Breast epithelium (tissue), 4 donors: ENCODE measurements around the gene SSR2. TPM values are rescaled to one million over a fixed set of nuclear protein-coding genes. Genes with fewer than 3 reads are reported as not detected.

Source experiments
- DNase-seq, 2 donors: peaks; one replicate each; pipeline ENCODE4 v3.0.0-alpha.2; 2019; ENCODE audit warnings: low spot score in 2 of 2
- H3K27ac ChIP-seq, 2 donors: fragments of 200-600 bp; sonication (generic) in 1 of 2; one replicate each; pipeline ENCODE4 v1.5.1; 2016 to 2019; ENCODE audit warnings: mild to moderate bottlenecking in 1 of 2
- H3K27me3 ChIP-seq, 2 donors: fragments of 200-600 bp; sonication (generic) in 1 of 2; one replicate each; pipeline versions ENCODE4 v1.5.1 to v1.6.0; 2017 to 2019; ENCODE audit warnings: control low read depth in 1 of 2, mild to moderate bottlenecking in 1 of 2
- H3K36me3 ChIP-seq: fragments of 200-600 bp; one replicate; pipeline ENCODE4 v1.5.1; 2019
- H3K4me1 ChIP-seq, 2 donors: fragments of 200-600 bp; sonication (generic); one replicate each; pipeline ENCODE4 v1.5.1; 2016 to 2019; ENCODE audit warnings: control low read depth in 1 of 2
- H3K4me3 ChIP-seq, 3 donors: fragments of 200-600 bp; sonication (generic); 1 replicate in 2 of 3; 2 replicates in 1 of 3; pipeline ENCODE4 v1.5.1; 2016 to 2019; ENCODE audit warnings: mild to moderate bottlenecking in 3 of 3, moderate library complexity in 2 of 3
- H3K9me3 ChIP-seq, 2 donors: fragments of 200-600 bp; sonication (generic) in 1 of 2; one replicate each; pipeline ENCODE4 v1.5.1; 2016 to 2019; ENCODE audit warnings: control low read depth in 1 of 2
- POLR2A ChIP-seq: fragments of 450-650 bp; IDR thresholded peaks from one replicate; pipeline ENCODE4 v1.6.1; 2016; ENCODE audit warnings: antibody characterized with exemption, mild to moderate bottlenecking, moderate library complexity
- POLR2AphosphoS5 ChIP-seq, 3 donors: sonication (generic); formaldehyde crosslinking; IDR thresholded peaks; one replicate each; pipeline ENCODE4 v1.6.1; 2017; ENCODE audit warnings: antibody characterized with exemption in 3 of 3
- intact Hi-C: fragments of 100-400 bp; cut with DNase I; formaldehyde crosslinking; loops from one replicate; pipeline ENCODE4 v1.15.1; 2023; ENCODE audit warnings: low total_unique reads
- total RNA-seq, 3 donors: library from RNA; depleted of rRNA; stranded (reverse); fragments of >200 nt; gene quantifications; one replicate each; pipeline ENCODE4 v1.1.0, GENCODE V29; 2016
- TF ChIP-seq, protein P1 (sequence below), 3 donors: fragments of 450-650 bp; IDR thresholded peaks; one replicate each; pipeline ENCODE4 v1.5.1; 2016 to 2017; ENCODE audit warnings: antibody characterized with exemption in 3 of 3, mild to moderate bottlenecking in 3 of 3, moderate library complexity in 3 of 3

The SSR2 gene
- total RNA-seq, 3 donors from 2014 or later, result 305 to 407 (median 370) TPM

DNA sequence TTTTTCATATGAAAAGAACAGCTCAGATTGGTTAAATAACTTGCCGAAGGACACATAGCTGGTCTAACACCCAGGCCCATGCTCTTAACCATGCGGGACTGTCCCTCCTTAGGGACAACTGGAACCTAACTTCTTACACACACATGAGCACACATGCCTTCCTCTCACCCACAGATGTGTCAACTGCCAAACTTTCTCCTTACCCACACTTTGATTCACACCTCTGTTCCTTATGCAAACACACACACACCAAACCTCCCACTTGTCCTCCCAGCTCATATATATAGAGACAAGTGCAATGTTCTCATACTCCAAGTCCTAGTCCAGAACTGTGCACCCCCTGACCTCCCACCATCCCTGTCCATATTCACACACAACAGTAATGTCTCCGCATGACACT, 44.5 kb upstream of the SSR2 start:
- Histone ChIP-seq H3K27me3 (no peaks in the 10 kb centered on the region), H3K27ac (no peak overlapping the region), H3K9me3 (no peaks in the 10 kb centered on the region), H3K4me3 (no peak overlapping the region), H3K36me3 (no peaks in the 10 kb centered on the region), H3K4me1 (no peaks in the 10 kb centered on the region)
- no peak for DNase-seq
- TF ChIP-seq POLR2A (no peak), POLR2AphosphoS5 (IDR thresholded peaks at IDR 0.05) (no peak)
- TF ChIP-seq, protein P1, sequence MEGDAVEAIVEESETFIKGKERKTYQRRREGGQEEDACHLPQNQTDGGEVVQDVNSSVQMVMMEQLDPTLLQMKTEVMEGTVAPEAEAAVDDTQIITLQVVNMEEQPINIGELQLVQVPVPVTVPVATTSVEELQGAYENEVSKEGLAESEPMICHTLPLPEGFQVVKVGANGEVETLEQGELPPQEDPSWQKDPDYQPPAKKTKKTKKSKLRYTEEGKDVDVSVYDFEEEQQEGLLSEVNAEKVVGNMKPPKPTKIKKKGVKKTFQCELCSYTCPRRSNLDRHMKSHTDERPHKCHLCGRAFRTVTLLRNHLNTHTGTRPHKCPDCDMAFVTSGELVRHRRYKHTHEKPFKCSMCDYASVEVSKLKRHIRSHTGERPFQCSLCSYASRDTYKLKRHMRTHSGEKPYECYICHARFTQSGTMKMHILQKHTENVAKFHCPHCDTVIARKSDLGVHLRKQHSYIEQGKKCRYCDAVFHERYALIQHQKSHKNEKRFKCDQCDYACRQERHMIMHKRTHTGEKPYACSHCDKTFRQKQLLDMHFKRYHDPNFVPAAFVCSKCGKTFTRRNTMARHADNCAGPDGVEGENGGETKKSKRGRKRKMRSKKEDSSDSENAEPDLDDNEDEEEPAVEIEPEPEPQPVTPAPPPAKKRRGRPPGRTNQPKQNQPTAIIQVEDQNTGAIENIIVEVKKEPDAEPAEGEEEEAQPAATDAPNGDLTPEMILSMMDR (IDR thresholded peaks at IDR 0.05), result no peak
- intact Hi-C loops, result no loop called here

DNA sequence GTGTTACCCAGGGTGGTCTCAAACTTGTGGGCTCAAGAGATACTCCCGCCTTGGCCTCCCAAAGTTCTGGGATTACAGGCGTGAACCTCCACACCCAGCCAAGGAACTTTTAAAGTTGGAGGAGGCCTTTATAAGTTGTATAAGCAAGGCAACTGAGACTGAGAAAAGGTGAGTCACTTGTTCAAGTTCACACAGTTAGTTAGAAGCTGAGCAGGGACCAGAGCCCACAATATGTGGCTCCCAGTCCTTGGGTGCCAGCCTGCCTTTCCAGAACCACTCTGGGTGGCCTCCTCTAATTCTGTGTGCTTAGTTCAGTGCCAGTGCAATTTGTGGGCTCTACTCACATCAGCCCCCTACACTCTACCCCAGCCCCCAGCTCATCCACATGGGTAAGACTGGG, 43.9 kb upstream of the SSR2 start:
- intact Hi-C loops, result no loop called here

DNA sequence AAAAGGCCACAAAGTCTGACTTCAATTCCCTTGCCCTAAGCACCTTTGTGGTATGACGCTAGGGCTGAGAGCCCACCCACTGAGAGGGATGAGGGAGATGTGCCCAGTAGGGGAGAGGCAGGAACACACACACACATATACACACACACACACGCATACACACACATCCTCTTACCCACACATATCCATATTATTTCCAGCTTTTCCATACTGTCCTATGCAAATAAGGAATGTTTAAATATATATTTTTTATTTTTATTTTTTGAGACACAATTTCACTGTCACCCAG, 43.2 kb upstream of the SSR2 start:
- intact Hi-C loops, result no loop called here
- no peaks in the 10 kb centered on the region for H3K9me3 ChIP-seq
- no peak for DNase-seq
- no peak overlapping the region for H3K4me3 ChIP-seq
- no peaks in the 10 kb centered on the region for H3K36me3 ChIP-seq
- H3K4me1 ChIP-seq, result no peaks in the 10 kb centered on the region
- TF ChIP-seq, protein P1 (IDR thresholded peaks at IDR 0.05), result no peak
- no peak for TF ChIP-seq POLR2AphosphoS5 (IDR thresholded peaks at IDR 0.05)
- TF ChIP-seq POLR2A, result no peak
- no peak overlapping the region for H3K27ac ChIP-seq
- H3K27me3 ChIP-seq, result no peaks in the 10 kb centered on the region

More for the DNA sequence above, 43.9 kb upstream of the SSR2 start:
- Histone ChIP-seq H3K27me3 (no peaks in the 10 kb centered on the region), H3K4me1 (no peaks in the 10 kb centered on the region), H3K9me3 (no peaks in the 10 kb centered on the region), H3K36me3 (no peaks in the 10 kb centered on the region), H3K4me3 (no peak overlapping the region), H3K27ac (no peak overlapping the region)
- TF ChIP-seq POLR2A, result no peak
- TF ChIP-seq, protein P1 (IDR thresholded peaks at IDR 0.05), result no peak
- TF ChIP-seq POLR2AphosphoS5 (IDR thresholded peaks at IDR 0.05), result no peak
- no peak for DNase-seq

DNA sequence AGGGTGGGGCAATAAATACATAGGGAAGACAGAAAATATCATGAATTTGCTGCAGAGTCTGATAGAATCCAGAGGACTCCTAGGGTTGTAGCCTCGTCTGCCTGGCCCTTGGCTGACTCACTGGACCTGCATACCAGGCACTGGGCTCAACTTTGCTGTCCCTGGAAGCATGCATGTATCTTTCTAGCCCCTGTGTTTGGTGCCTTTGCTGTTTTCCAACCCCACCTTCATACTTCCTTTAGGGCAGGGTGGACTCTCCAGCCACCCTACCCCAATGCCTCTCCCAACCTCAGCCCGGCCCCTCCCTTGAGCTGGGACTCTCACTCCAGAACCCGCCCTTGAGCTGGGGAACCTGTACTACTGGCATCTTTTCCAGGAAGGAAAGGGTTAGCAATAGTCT, 41.4 kb upstream of the SSR2 start:
- Histone ChIP-seq H3K9me3 (no peaks in the 10 kb centered on the region), H3K27me3 (no peaks in the 10 kb centered on the region), H3K36me3 (no peaks in the 10 kb centered on the region), H3K27ac (peak overlapping the region; percentile 25 to 84), H3K4me3 (peak overlapping the region in 2 of 3 donors; percentile 51 to 64), H3K4me1 (no peaks in the 10 kb centered on the region)
- intact Hi-C loops, result no loop called here
- no peak for DNase-seq
- no peak for TF ChIP-seq POLR2A
- TF ChIP-seq POLR2AphosphoS5 (IDR thresholded peaks at IDR 0.05), result no peak
- TF ChIP-seq, protein P1 (IDR thresholded peaks at IDR 0.05), result no peak

DNA sequence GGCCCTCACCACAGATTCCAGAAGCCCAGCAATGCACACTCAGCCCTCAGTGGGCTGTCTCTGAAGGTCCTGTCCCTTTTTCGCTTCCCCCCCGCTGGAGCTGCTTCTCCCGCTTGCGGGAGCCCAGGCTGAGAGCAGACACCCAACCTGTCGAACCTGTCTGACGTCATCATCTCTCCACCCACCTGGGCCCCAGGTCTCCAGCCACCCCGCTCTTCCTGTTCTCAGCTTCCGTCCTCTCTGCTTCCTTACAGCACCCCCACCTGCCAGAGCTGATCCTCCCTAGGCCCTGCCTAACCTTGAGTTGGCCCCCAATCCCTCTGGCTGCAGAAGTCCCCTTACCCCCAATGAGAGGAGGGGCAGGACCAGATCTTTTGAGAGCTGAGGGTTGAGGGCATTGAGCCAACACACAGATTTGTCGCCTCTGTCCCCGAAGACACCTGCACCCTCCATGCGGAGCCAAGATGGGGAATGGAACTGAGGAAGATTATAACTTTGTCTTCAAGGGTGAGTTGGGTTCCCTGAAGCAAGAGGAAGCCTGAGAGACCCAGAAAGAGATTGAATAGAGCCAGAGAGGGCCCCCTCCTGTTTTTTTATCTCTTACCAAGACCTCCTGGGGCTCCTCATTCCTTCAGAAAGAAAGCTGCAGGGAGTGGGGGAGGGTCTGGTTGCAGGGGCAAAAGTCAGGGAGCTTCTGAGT, 40.3 kb upstream of the SSR2 start, which contains the start of gene RAB25:
TSS of gene RAB25 (plus strand) at position 224 of the 700 bp plus-strand sequence. CDS start at position 465, 241 bp downstream.
- H3K9me3 ChIP-seq, result no peaks in the 10 kb centered on the region
- H3K27me3 ChIP-seq, result no peaks in the 10 kb centered on the region
- TF ChIP-seq, protein P1 (IDR thresholded peaks at IDR 0.05), result no peak
- peak; percentile 21 for TF ChIP-seq POLR2A
- TF ChIP-seq POLR2AphosphoS5 (IDR thresholded peaks at IDR 0.05), result peak in 1 of 3 donors; percentile 82
- peak within 1 kb of the TSS in 2 of 3 donors; percentile 51 to 64 for H3K4me3 ChIP-seq
- H3K36me3 ChIP-seq, result no peaks in the 10 kb centered on the region
- peak; percentile 89 to 90 for DNase-seq
- peak within 1 kb of the TSS; percentile 84 to 87 for H3K27ac ChIP-seq
- H3K4me1 ChIP-seq, result no peaks in the 10 kb centered on the region
- intact Hi-C loops, result no loop called here
